ENCODE measurements around the gene TBCD.

TBCD gene

DNA sequence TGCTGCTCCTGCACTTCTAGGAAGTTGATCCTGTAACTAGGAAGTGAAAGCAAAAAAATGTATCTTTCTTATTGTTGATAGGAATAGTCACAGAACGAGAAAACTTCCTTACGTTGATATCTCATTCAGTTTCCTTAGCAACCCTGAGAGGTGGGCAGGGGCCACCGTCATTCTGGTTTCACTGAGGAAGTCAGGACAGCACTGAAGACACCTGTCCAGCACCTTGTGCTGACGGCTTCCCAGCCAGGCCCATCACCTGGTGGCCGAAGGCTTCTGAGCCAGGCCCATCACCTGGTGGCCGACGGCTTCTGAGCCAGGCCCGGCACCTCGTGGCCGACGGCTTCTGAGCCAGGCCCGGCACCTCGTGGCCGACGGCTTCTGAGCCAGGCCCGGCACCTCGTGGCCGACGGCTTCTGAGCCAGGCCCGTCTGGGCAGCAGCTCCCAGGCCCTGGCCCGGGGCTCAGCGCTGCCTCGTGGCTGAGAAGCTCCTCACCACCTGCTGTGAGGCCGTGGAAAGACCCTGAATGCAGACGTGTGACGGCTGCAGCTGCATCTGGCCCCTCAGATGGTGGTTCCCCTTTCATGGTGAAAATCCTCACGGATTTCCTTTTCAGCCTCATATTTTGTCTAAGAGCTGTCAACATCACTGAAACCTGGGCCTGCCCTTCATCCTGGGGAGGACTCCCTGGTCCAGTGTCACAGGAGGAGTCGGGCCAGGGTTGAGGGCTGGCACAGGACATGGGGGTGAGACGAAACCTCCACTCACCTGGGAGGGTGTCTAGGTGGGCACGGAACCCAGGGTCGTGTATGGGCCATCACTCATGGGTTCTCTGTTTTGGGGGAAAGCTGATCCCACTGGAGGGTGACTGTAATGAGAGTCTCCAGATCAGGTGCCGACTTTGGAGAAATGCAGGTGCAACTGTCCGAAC lies 121.0 kb downstream of the TBCD start:
- DNase-seq = no peak

DNA sequence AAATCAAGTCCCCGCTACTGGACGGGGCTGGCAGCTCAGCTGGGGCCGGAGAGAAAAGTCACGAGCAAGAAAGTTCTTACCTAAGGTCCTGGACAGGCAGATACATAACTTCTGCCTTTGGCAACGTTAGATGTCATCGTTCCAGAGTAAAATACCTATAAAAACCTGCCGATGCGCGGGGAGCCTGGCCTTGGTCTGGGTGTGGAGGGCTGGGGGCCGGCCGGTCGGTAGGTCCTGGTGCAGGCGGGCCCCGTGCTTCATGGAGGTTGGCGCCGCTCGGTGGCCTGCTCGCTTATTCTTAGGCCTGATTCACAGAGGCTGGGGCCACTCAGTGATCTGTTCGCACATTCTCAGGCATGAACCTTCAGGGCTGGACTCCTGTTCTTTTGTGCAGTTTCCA lies 121.7 kb downstream of the TBCD start:
- DNase-seq = no peak

DNA sequence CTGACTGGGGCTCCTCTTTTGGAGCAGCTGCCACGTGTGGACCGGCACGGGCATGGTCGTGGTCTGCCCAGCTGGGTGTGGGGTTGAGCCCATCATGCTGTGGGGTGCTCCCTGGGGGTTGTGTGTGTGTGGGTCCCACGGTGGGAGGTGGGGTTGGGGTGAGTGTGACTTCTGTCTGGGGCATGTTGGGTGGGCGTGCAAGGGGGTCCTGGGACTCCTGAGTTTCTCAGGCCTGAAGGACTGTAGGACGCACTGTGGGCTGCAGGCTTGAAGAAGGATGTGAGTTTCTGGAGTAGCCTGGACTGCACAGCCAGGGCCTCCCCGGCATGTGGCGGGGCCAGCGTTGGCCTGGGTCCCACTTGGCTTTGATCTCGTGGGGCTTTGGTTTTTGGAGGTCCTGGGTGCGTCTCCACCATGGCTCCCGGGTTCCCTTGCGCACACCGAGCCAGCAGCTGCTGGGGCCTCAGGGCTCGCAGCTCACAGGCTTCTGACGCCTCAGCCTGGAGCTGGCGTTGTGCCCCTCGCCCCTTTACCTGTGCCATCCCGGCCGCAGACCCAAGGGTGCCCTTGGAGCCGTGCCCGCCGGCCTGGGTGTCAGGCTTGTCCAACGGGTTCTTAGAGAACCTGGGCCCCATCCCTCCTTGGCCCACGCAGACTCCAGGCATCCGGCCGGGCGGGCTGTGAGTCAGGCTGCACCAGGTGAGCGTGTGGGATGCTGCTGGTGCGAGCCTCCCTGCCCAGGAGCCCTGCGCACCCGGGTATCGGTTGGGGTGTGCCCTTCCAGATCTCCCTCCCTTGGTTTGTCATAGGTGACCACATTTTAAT lies 122.4 kb downstream of the TBCD start:
- DNase-seq = no peak

DNA sequence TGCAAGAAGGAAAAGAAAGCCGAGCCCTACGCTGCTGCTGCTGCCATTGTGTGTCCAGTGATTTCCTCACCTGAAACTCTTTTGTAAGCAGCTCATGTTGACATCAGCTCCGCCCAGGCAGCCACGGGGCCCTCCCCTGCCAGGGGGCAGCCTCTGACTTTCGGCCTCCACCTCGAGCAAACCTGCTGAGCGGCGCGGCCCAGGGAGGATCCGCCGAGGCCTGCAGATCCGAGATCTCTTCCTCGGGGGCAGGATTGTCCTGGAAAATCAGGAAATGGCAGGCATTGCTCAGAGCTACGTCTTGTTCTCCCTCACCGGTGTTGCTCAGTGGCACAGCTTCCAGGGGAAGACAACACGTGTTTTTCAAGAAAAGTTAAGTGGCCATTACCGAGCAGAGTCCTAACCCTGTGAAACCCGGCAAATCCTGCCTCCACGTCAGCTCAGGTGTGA lies 123.6 kb downstream of the TBCD start:
- DNase-seq = no peak

DNA sequence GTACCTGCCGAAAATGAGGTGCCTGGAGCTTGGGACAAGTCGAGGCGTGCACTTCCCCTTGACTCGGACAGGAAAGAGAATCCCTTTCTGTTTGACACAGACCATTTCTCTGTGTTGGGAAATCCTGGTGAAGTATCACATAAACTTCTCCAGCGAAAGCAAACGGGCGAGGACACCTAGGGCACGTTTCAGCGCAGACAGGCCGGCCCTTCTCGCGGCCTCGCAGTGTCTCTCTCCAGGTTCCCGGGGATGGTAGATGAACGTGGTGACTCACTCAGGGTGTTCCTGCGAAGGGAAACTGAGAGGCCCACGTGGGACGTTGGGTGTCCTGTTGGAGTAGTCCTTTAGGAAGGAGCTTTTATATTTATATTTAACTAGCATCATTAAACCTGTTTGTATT lies 124.3 kb downstream of the TBCD start:
- DNase-seq = no peak

DNA sequence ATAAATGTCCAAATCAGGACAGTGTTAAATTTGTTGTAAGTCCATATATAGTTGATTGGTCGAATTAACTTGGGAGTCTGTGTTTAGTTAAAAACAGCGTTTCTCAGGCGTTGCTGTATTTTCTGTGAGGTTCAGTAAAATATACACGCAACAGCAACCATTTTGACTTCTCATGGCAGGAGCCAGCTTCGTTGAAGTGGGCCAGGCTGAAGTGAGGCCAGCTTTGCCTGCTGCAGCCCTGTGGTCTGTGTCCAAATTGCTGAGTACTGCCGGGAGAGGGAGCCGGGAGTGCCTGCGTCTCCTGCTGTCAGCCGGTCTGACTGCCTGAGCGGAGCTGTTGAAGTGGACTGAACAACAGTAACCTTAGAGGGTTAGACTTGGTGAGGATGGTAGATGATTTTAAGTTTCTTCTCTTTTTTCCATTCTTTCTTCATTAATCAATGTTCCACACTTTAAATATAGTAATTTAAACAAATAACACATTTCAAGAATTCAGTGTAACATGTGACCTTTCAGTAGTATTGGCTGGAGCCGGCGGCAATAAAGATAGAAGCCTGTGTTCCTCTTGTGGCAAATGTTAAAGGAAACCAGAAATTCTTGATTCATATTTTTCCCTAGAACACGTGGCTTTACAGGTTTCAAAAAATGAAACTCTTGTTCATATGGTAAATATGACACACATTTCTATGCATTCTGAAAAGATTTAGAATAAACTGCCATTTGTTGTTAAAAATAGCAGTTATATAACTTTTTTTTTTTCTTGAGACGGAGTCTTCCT lies 124.9 kb downstream of the TBCD start:
- DNase-seq = peak; percentile 86

DNA sequence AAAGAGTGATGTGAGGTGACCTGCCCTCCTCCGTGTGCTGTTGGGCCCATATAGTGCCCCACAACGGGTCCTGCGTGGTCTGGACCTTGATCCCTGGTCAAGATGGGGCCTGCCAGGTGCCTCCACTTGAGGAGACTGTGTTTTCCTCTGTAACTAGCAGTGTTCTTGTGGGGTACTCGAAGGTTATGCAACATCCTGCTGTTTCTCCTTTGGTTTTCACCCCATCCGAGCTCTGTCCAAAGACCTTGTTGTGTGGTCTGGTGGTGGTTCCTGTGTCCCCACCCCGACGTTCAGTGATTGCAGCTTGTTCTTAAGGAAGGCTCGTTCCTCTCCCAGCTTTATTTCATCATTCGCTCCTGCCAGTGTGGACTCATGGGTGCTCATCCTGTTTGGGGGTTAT lies 126.7 kb downstream of the TBCD start:
- no peak for DNase-seq

DNA sequence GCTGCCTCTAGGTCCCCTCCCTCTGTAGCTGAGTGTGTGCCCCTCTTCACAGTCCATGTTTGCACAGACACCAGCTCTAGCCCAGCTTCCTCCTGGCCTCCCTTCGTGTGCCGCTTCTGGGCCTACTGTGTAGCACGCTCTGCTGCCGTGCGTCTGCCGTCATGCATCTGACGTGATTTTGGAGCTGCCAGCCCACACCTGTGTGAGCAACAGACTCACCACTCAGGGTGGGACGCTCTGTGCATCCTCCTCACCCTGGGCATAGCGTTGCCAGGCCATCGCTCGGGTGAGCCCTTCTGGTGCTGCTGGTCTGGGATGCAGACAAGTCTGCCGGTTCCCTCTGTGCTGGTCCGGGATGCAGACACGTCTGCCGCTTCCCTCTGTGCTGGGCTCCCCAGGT lies 127.4 kb downstream of the TBCD start:
- no peak for DNase-seq

DNA sequence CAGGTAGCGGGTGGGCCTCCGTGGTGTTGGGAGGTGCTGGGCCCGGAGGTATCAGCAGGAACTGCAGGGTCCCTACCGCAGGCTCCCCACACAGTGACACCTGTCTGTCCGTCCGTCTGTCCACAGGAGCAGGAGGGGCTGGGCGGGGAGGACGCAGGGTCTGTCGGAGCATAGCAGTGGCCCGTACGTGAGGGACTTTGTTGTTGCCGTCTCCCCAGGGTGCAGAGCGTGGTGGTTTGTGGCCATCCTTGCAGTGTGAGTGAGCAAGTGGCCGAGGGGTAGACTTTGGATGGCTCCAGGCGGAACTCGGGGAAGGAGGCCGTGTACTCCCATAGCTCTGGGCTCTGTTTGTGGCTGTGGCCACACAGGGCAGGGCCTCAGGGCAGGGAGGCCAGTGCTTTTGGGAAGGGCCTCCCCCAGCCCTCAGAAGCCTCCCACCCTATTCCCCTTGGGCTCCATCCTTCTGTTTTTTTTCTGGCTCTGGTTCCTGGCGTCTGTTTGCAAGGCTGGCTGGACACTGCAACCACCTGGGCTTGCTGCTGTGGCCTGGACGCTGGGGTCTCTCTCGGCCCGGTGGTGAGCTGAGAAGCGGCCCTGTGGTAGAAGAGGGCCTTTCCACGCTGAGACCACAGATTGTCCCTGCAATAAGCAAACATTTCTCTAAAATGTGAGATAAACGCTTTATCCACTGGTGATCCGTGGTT lies 128.9 kb downstream of the TBCD start:
- DNase-seq = no peak

DNA sequence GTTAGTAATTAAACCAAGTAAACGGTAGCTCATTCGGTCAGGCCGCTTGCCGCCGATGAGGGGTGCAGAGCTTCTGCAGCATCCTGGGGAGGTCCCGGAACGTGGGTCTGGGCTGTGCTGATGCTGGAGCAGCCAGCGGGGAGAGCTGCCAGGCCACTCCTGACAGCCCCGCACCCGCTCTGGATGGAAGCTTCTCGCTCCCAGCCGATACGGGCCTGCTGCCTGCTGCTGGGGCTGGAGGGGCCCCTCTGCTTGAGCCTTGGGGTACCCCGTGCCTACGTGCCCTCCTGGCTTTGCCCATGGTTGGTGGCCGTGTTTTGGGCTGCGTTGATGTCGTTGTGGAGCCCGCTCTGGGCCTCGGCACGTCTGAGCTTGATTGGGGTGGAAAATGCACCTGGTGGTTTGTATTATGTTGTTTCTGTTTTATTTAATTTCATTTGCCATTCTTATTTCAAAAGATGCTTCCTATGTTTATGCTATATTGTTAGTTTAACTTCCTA lies 129.5 kb downstream of the TBCD start:
- no peak for DNase-seq

DNA sequence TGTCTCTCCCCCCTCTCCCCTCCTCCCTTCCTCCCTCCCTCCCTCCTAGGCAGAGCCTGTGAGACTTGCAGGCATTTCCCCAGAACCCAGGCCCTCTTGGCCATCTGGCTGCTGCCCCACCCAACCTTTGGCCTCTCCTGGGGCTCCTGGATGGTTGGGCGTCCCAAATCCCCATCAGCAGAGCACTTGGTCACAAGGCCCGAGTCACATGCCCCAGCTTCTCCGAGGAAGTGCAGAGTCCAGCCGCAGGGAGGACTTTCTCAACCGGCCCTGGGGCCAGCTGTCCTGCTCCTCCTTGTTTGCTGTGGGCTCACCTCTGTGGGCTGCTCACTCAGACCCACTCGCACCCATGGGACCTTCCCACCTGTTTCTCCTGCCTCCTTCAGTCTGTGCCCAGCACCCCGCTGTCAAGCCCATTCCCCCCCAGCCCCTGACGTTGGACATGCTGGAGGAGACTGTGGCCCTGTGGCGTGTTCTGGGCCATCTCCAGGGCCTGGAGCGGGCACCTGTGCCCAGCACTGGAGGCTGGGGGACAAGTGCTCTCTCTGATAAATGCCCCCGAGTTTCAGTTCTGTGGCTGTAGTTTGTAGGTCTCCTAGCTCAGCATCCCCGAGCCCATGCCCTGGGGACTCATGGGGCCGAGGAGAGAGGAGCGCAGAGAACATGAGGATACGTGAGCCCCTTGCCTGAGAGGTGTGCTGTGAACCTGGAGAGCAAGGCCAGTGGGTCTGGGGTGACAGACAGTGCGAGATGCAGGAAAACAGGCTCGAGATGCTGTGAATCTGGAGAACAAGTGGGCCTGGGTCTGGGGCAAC lies 130.2 kb downstream of the TBCD start:
- DNase-seq = no peak

DNA sequence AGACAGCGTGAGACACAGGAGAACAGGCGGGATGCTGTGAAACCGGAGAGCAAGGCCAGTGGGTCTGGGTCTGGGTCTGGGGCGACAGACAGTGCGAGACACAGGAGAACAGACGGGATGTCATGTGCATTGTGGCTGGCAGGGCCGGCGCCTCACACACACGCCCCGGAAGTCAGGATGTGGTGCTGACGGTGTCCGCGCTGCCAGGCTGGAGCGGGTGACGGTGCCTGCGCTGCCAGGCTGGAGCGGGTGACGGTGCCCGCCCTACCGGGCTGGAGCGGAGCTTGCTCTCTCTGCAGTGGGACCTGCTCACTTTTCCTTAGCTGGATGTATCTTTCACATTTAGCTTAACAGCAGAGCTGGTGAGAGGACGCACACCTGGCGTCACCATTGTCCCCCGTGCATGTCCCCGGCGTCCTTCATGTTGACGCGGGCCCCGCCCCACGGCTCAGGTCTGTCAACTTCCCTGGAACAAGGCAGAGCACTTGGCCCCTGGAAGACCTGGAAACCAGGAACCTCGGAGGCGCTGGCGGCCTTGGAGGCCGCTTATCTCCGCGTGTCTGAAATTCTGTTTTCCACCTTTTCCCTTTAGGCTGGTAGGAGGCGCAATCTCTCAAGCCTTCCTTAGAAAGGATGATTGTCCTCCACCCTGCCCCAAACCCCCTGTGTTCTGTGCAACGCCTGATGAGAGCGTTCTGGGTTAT lies 131.0 kb downstream of the TBCD start:
- no peak for DNase-seq

DNA sequence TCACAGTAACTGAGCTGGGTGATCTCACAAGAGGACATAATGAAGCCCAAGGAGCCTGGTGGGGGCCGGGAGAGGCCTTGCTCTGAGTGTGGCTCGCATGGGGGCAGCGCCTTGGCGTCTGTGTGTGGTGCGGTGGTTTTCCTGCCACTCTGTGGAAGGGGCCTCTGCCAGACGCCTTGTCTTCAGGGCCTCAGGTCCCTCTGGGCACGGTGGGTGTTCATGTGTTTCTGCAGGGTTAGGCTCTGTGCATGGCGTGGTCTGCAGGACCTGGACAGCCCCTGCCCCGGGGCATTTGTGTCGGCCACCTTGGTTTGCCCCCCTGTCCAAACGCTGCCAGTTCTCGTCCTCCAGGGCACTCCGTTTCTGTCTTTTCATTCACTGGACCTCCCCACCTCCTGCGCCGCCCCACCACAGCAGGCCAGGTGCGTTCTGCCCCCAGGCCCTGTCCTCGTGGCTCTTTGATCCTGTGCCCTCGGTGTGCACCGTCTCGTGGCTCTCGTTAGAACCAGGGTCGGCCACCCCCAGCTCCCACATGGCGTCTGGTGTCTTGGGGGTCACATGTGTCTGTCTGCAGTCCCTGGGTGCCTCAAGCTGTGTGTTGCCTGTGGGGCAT lies 131.7 kb downstream of the TBCD start:
- no peak for DNase-seq

DNA sequence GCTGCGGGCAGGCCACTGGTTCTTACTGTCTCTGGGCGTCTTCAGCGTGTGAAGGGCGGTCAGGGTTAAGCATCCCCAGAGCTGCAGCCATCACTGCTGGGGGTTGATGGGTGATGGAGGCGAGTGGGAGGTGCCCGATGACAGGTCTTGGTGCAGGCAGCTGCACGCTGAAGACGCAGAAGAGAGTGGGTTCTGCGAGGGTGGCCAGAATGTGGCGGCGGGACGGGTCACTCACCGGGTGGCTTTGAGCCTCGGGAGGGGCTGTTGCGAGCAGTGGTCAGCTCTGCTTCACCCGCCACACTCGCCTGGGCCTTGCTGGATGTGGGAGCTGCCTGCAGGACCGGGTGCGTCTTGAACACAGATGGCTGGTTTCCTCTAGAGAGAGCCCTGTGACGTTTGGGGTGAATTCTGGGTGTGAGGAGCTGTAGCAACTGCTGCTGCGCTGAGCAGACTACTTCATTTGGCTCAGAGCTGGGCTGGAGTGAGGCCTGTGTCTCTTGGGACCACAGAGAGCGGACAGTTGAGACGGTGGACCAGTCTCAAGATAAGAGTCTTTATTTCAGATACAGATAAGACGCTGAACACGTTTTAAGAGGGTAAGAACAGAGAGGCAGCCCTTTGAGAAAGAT lies 132.6 kb downstream of the TBCD start:
- DNase-seq = no peak

DNA sequence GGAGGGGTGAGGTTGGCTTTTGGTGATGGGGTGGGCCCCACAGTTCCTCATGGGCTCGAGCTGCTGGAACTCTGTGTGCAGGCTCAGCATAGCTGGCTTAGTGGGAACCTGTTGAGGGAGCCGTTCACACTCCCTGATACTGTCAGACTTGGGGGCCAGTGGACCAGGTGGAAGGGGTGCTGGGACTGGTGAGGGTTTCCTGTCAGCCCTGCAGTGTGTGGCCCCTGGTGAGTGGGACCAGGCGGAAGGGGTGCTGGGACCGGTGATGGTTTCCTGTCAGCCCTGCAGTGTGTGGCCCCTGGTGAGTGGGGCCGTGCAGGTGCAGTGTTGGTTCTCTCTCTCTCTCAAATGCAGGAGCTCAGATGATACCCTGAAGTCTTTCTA lies 133.1 kb downstream of the TBCD start:
- no peak for DNase-seq

DNA sequence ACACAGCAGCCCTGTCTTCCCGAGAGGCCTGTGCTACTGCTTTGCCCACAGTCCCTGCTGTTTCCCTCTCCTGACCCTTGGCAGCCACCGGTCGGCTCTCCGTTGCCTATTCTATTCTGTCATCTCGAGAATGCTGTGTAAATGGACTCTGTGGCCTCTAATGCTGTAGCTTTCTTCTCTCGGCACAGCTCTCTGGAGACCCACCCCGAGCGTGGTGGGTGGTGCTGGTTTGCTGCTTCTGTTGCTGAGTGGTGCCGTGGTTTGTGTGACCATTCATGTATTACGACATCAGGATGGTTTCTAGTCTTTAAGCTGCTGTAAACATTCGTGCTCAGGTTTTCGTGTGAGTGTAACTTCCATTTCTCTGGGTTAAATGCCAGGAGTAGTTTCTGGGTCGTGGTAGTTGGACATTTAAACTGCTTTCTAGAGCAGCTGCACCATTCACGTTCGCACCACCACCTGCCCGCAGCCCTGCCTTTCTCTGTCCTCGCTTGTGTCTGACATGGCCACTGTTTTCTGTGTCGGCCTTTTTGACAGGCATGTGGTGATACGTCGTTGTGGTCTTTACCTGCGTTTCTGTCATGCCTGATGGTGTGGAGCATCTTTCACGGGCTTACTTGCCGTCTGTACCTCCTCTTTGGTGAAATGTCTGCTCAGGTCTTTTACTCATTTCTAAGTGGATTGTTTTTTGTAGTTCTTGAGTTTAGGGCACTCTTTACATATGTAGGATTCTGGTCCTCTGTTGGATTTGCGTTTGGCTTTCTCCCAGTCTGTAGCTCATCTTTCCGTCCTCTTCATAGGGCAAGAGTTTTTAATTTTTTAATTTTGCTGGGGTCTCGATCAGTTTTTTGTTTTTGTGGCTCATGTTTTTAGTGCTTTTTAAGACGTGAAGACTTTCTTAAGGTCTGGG lies 135.6 kb downstream of the TBCD start:
- no peak for DNase-seq

DNA sequence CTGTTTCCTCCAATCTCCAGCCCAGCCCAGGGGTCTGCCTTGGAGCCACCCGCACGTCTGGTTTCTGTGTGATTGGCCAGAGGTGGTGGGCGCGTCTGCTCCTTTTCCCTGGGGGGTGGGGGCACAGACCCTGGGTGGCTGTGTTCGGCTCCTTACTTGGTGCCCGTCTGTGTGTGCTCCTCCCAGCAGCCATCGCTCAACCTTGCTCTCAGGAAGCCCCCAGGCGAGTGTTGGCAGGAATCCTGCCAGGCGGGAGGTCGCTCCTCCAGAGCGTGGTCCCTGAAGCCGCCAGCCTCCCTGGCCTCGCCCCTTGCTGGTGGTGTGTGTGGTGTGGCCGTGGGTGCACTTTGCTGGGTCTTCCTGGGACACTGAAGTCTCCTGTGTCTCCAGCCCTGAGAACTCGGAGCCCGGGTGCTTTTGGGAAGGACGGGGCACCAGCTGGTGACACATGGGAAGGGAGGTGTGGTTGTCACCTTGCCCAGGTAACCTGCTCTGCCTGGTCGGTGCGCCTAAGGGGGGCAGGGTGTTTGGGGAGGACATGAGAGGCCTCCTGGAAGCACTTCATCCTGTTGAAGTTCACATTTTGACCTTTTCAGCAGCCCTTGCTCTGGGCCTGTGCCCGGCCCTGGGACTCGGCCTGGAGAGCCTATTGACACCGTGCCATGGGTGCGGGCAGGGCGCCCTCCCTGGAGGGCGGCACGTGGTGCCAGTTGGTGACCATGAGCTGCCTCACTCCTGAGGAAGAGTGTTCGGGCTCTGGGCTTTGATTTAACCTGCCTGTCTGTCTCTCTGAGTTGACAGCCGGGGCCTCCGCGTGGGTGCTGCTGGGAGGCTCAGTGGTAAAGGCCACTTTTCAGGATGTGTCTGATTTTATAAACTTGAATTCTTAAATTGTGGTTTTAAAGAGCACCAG lies 137.0 kb downstream of the TBCD start:
- DNase-seq = no peak
